Measurements from ENCODE around the gene ZNF541. TPM values are rescaled to one million over a fixed set of nuclear protein-coding genes. Genes with fewer than 3 reads are reported as not detected.

ZNF541 gene
- total RNA-seq, 1 experiment from 2014 or later = not detected

GRCh38 chr19:47542030-47542475 is 30.9 kb downstream of the ZNF541 start:
- DNase-seq (ENCODE audit: unreplicated experiment) = peak; percentile 35
- Mint-ChIP-seq H3K36me3 (ENCODE audit: insufficient read depth, unreplicated experiment) (no peaks in the 10 kb centered on the region), H3K27ac (ENCODE audit: low read depth, unreplicated experiment) (no peak overlapping the region), H3K4me3 (ENCODE audit: unreplicated experiment) (no peak overlapping the region), H3K9me3 (ENCODE audit: unreplicated experiment) (no peaks in the 10 kb centered on the region), H3K27me3 (ENCODE audit: insufficient read depth, unreplicated experiment) (no peaks in the 10 kb centered on the region), H3K4me1 (ENCODE audit: insufficient read depth, unreplicated experiment) (no peaks in the 10 kb centered on the region)
- CTCF ChIA-PET = interaction anchor here (1.0 kb wide), 1 partner anchor 165 kb away, joined by 6 read pairs; no protein-coding TSS in a partner anchor
- POLR2A ChIA-PET = no interaction called here
- intact Hi-C loops (cut with micrococcal nuclease) = no loop called here
- no TSS peak for BruUV-seq (replicated peaks)
- no peak for TF ChIP-seq CTCF (IDR thresholded peaks at IDR 0.05; ENCODE audit: unreplicated experiment)

GRCh38 chr19:47541518-47541917 is 31.4 kb downstream of the ZNF541 start:
- POLR2A ChIA-PET = no interaction called here
- no peaks in the 10 kb centered on the region for H3K9me3 Mint-ChIP-seq (ENCODE audit: unreplicated experiment)
- H3K4me3 Mint-ChIP-seq (ENCODE audit: unreplicated experiment) = no peak overlapping the region
- intact Hi-C loops (cut with micrococcal nuclease) = no loop called here
- BruUV-seq (replicated peaks) = no TSS peak
- no peaks in the 10 kb centered on the region for H3K27me3 Mint-ChIP-seq (ENCODE audit: insufficient read depth, unreplicated experiment)
- H3K36me3 Mint-ChIP-seq (ENCODE audit: insufficient read depth, unreplicated experiment) = no peaks in the 10 kb centered on the region
- no peak overlapping the region for H3K27ac Mint-ChIP-seq (ENCODE audit: low read depth, unreplicated experiment)
- TF ChIP-seq CTCF (IDR thresholded peaks at IDR 0.05; ENCODE audit: unreplicated experiment) = no peak
- CTCF ChIA-PET = no interaction called here
- no peak for DNase-seq (ENCODE audit: unreplicated experiment)
- no peaks in the 10 kb centered on the region for H3K4me1 Mint-ChIP-seq (ENCODE audit: insufficient read depth, unreplicated experiment)

GRCh38 chr19:47540748-47541147 is 32.2 kb downstream of the ZNF541 start:
- DNase-seq (ENCODE audit: unreplicated experiment) = no peak
- Mint-ChIP-seq H3K9me3 (ENCODE audit: unreplicated experiment) (no peaks in the 10 kb centered on the region), H3K4me1 (ENCODE audit: insufficient read depth, unreplicated experiment) (no peaks in the 10 kb centered on the region), H3K36me3 (ENCODE audit: insufficient read depth, unreplicated experiment) (no peaks in the 10 kb centered on the region), H3K27ac (ENCODE audit: low read depth, unreplicated experiment) (no peak overlapping the region), H3K27me3 (ENCODE audit: insufficient read depth, unreplicated experiment) (no peaks in the 10 kb centered on the region), H3K4me3 (ENCODE audit: unreplicated experiment) (no peak overlapping the region)
- CTCF ChIA-PET = interaction anchor here (0.7 to 1.0 kb wide), 3 partner anchors 18 to 328 kb away, joined by 3 to 8 read pairs (median 3); no protein-coding TSS in a partner anchor
- BruUV-seq (replicated peaks) = no TSS peak
- no peak for TF ChIP-seq CTCF (IDR thresholded peaks at IDR 0.05; ENCODE audit: unreplicated experiment)
- POLR2A ChIA-PET = no interaction called here
- intact Hi-C loops (cut with micrococcal nuclease) = no loop called here

GRCh38 chr19:47539747-47540311 is 33.1 kb downstream of the ZNF541 start:
- Mint-ChIP-seq H3K4me3 (ENCODE audit: unreplicated experiment) (no peak overlapping the region), H3K9me3 (ENCODE audit: unreplicated experiment) (no peaks in the 10 kb centered on the region), H3K36me3 (ENCODE audit: insufficient read depth, unreplicated experiment) (no peaks in the 10 kb centered on the region), H3K27ac (ENCODE audit: low read depth, unreplicated experiment) (no peak overlapping the region), H3K4me1 (ENCODE audit: insufficient read depth, unreplicated experiment) (no peaks in the 10 kb centered on the region), H3K27me3 (ENCODE audit: insufficient read depth, unreplicated experiment) (no peaks in the 10 kb centered on the region)
- DNase-seq (ENCODE audit: unreplicated experiment) = no peak
- intact Hi-C loops (cut with micrococcal nuclease) = no loop called here
- BruUV-seq (replicated peaks) = no TSS peak
- no peak for TF ChIP-seq CTCF (IDR thresholded peaks at IDR 0.05; ENCODE audit: unreplicated experiment)
- ChIA-PET CTCF (interaction anchor here (0.6 kb wide), 1 partner anchor 24 kb away, joined by 3 read pairs; no protein-coding TSS in a partner anchor), POLR2A (no interaction called here)

All from MCF 10A (cell line).